ENCODE data around the gene PALLD. TPM values are rescaled to one million over a fixed set of nuclear protein-coding genes. Genes with fewer than 3 reads are reported as not detected.

PALLD gene
- polyA plus RNA-seq, 3 donors = 6.1 to 11.8 (median 9.9) TPM

DNA sequence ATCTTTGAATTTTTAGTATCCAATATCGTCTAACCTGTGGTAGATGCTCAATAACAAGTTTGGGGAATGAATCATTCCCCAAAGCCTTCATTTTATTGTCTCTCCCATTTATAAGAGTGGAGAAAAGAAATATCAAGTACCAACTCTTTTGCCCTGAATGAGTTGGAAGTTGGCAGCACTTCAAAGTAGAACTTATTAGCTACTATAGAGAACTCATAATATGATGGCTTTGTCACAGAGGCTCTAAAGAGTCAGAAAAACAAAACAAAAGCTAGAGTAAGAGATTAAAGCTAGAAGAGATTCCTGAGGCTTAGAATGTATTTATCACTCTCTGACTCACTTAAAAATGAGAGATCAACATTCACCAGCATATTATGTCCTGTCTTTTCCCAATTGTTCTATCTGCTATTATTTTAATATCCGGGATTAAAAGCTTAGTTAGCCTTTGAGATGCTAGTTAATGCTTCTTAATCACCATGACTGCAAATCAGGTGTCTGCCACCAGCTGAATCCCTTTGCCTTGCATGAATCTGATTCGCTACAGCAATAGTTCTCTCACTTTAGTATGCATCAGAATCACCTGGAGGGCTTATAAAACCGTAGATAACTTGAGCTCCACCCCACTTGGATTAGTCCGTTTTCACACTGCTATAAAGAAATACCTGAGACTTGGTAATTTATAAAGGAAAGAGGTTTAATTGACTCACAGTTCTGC, 77.9 kb downstream of the PALLD start:
- Mint-ChIP-seq H3K27ac (no peak overlapping the region), H3K36me3 (no peaks in the 10 kb centered on the region), H3K4me1 (peaks cover 5% of the 10 kb centered on the region), H3K4me3 (no peak overlapping the region), H3K9me3 (peaks cover 0 to 8% (median 6%) of the 10 kb centered on the region in 7 donors), H3K27me3 (ENCODE audit: low read depth in 3 of 3) (peaks cover 0 to 1% (median 0%) of the 10 kb centered on the region in 3 donors)
- H4K20me1 ChIP-seq (ENCODE audit: insufficient read depth, low read length) = no peaks in the 10 kb centered on the region
- no peaks in the 10 kb centered on the region for H3K36me3 ChIP-seq (replicated peaks in 1 of 2; ENCODE audit: control insufficient read depth in 1 of 2, insufficient read depth in 2 of 2, low read length in 2 of 2)
- 100% methylated on average over 2 of the region's 5 CpGs for WGBS (ENCODE audit: insufficient coverage)
- no peak overlapping the region for H3K9ac ChIP-seq (ENCODE audit: insufficient read depth, low read length, poor library complexity, severe bottlenecking)
- DNase-seq = no peak
- no peak overlapping the region for H2AFZ ChIP-seq (ENCODE audit: insufficient read depth, low read depth, low read length, poor library complexity, severe bottlenecking)
- H3K27me3 ChIP-seq (ENCODE audit: control insufficient read depth in 2 of 2, insufficient read depth in 2 of 2, low read length in 2 of 2) = no peaks in the 10 kb centered on the region
- no peaks in the 10 kb centered on the region for H3K79me2 ChIP-seq (ENCODE audit: insufficient read depth, low read length)
- H3K9me3 ChIP-seq (replicated peaks in 1 of 2; ENCODE audit: control insufficient read depth in 1 of 2, insufficient read depth in 1 of 2, low read length in 2 of 2) = peaks cover 0 to 3% of the 10 kb centered on the region in 2 donors
- H3K4me3 ChIP-seq (replicated peaks in 1 of 3; ENCODE audit: low read depth in 2 of 3, low read length in 3 of 3) = no peak overlapping the region
- H3K27ac ChIP-seq (ENCODE audit: low read depth in 1 of 2, low read length in 2 of 2) = no peak overlapping the region
- H3K4me2 ChIP-seq (replicated peaks; ENCODE audit: extremely low read depth, low read length, poor library complexity, severe bottlenecking) = no peak overlapping the region
- TF ChIP-seq, protein P1, sequence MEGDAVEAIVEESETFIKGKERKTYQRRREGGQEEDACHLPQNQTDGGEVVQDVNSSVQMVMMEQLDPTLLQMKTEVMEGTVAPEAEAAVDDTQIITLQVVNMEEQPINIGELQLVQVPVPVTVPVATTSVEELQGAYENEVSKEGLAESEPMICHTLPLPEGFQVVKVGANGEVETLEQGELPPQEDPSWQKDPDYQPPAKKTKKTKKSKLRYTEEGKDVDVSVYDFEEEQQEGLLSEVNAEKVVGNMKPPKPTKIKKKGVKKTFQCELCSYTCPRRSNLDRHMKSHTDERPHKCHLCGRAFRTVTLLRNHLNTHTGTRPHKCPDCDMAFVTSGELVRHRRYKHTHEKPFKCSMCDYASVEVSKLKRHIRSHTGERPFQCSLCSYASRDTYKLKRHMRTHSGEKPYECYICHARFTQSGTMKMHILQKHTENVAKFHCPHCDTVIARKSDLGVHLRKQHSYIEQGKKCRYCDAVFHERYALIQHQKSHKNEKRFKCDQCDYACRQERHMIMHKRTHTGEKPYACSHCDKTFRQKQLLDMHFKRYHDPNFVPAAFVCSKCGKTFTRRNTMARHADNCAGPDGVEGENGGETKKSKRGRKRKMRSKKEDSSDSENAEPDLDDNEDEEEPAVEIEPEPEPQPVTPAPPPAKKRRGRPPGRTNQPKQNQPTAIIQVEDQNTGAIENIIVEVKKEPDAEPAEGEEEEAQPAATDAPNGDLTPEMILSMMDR (IDR thresholded peaks at IDR 0.05) = no peak
- no peaks in the 10 kb centered on the region for H3K4me1 ChIP-seq (ENCODE audit: control insufficient read depth in 1 of 2, insufficient read depth in 2 of 2, low read length in 2 of 2)
- intact Hi-C loops (cut with micrococcal nuclease) = no loop called here

DNA sequence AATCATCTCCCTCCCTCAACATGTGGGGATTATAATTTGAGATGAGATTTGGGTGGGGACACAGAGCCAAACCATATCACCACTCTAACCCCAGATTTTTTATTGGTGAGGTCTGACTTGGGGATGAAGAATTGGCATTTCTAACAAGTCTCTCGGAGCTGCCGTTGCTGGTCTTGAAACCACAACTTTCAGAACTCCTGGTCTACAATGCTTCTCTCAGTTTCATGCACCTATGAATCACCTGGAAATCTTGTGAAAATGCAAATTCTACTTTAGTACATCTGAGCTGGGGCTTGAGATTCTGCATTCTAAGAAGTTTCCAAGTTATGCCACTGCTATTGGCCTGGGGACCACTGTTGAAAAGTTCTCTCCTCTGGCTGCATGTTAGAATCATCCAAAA, 78.6 kb downstream of the PALLD start:
- intact Hi-C loops (cut with micrococcal nuclease) = no loop called here
- 100% methylated on average over 2 of the region's 2 CpGs for WGBS (ENCODE audit: insufficient coverage)
- H3K27me3 Mint-ChIP-seq (ENCODE audit: low read depth in 3 of 3) = peaks cover 0 to 1% (median 0%) of the 10 kb centered on the region in 3 donors
- Histone ChIP-seq H3K79me2 (ENCODE audit: insufficient read depth, low read length) (no peaks in the 10 kb centered on the region), H3K27ac (ENCODE audit: low read depth in 1 of 2, low read length in 2 of 2) (no peak overlapping the region), H3K36me3 (replicated peaks in 1 of 2; ENCODE audit: control insufficient read depth in 1 of 2, insufficient read depth in 2 of 2, low read length in 2 of 2) (no peaks in the 10 kb centered on the region), H3K27me3 (ENCODE audit: control insufficient read depth in 2 of 2, insufficient read depth in 2 of 2, low read length in 2 of 2) (no peaks in the 10 kb centered on the region), H3K9me3 (replicated peaks in 1 of 2; ENCODE audit: control insufficient read depth in 1 of 2, insufficient read depth in 1 of 2, low read length in 2 of 2) (peaks cover 0 to 3% of the 10 kb centered on the region in 2 donors), H3K4me1 (ENCODE audit: control insufficient read depth in 1 of 2, insufficient read depth in 2 of 2, low read length in 2 of 2) (no peaks in the 10 kb centered on the region), H3K4me2 (replicated peaks; ENCODE audit: extremely low read depth, low read length, poor library complexity, severe bottlenecking) (no peak overlapping the region), H2AFZ (ENCODE audit: insufficient read depth, low read depth, low read length, poor library complexity, severe bottlenecking) (no peak overlapping the region), H3K4me3 (replicated peaks in 1 of 3; ENCODE audit: low read depth in 2 of 3, low read length in 3 of 3) (no peak overlapping the region), H4K20me1 (ENCODE audit: insufficient read depth, low read length) (no peaks in the 10 kb centered on the region), H3K9ac (ENCODE audit: insufficient read depth, low read length, poor library complexity, severe bottlenecking) (no peak overlapping the region)
- DNase-seq = no peak
- peaks cover 0 to 8% (median 6%) of the 10 kb centered on the region in 7 donors for H3K9me3 Mint-ChIP-seq
- H3K36me3 Mint-ChIP-seq = no peaks in the 10 kb centered on the region
- no peak overlapping the region for H3K27ac Mint-ChIP-seq
- H3K4me1 Mint-ChIP-seq = peaks cover 5% of the 10 kb centered on the region
- no peak overlapping the region for H3K4me3 Mint-ChIP-seq
- TF ChIP-seq, protein P1 (IDR thresholded peaks at IDR 0.05) = no peak

Data from CD14-positive monocyte (primary cell).